Measurements from ENCODE around the gene DOCK3.

DOCK3 gene

DNA sequence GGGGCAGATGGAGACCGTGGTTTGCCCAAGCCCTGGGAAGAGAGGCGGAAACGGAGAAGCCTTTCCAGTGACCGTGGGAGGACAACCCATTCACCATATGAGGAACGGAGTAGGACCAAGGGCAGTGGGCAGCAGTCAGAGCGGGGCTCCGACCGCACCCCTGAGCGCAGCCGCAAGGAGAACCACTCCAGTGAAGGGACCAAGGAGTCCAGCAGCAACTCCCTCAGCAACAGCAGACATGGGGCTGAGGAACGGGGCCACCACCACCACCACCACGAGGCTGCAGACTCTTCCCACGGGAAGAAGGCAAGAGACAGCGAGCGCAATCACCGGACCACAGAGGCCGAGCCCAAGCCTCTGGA, 718.4 kb downstream of the DOCK3 start (continued):
- TF ChIP-seq, protein P1, sequence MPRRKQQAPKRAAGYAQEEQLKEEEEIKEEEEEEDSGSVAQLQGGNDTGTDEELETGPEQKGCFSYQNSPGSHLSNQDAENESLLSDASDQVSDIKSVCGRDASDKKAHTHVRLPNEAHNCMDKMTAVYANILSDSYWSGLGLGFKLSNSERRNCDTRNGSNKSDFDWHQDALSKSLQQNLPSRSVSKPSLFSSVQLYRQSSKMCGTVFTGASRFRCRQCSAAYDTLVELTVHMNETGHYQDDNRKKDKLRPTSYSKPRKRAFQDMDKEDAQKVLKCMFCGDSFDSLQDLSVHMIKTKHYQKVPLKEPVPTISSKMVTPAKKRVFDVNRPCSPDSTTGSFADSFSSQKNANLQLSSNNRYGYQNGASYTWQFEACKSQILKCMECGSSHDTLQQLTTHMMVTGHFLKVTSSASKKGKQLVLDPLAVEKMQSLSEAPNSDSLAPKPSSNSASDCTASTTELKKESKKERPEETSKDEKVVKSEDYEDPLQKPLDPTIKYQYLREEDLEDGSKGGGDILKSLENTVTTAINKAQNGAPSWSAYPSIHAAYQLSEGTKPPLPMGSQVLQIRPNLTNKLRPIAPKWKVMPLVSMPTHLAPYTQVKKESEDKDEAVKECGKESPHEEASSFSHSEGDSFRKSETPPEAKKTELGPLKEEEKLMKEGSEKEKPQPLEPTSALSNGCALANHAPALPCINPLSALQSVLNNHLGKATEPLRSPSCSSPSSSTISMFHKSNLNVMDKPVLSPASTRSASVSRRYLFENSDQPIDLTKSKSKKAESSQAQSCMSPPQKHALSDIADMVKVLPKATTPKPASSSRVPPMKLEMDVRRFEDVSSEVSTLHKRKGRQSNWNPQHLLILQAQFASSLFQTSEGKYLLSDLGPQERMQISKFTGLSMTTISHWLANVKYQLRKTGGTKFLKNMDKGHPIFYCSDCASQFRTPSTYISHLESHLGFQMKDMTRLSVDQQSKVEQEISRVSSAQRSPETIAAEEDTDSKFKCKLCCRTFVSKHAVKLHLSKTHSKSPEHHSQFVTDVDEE (CRISPR knock-in tag; IDR thresholded peaks at IDR 0.05) = no peak

- no peak for ATAC-seq
- TF ChIP-seq CREB5 (CRISPR knock-in tag; IDR thresholded peaks at IDR 0.05; ENCODE audit: low read depth) = no peak
- TF ChIP-seq RARB (CRISPR knock-in tag; IDR thresholded peaks at IDR 0.05) = no peak
- TF ChIP-seq, protein P2, sequence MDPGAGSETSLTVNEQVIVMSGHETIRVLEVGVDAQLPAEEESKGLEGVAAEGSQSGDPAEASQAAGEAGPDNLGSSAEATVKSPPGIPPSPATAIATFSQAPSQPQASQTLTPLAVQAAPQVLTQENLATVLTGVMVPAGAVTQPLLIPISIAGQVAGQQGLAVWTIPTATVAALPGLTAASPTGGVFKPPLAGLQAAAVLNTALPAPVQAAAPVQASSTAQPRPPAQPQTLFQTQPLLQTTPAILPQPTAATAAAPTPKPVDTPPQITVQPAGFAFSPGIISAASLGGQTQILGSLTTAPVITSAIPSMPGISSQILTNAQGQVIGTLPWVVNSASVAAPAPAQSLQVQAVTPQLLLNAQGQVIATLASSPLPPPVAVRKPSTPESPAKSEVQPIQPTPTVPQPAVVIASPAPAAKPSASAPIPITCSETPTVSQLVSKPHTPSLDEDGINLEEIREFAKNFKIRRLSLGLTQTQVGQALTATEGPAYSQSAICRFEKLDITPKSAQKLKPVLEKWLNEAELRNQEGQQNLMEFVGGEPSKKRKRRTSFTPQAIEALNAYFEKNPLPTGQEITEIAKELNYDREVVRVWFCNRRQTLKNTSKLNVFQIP (CRISPR knock-in tag; IDR thresholded peaks at IDR 0.05; ENCODE audit: borderline replicate concordance, low read depth) = no peak
- no peak for TF ChIP-seq SNAI2 (CRISPR knock-in tag; IDR thresholded peaks at IDR 0.05)
- TF ChIP-seq, protein P1 (CRISPR knock-in tag; IDR thresholded peaks at IDR 0.05) = no peak
- TF ChIP-seq OSR1 (CRISPR knock-in tag; IDR thresholded peaks at IDR 0.05) = no peak
- no peak for TF ChIP-seq GLIS3 (CRISPR knock-in tag; IDR thresholded peaks at IDR 0.05)
- no peak for TF ChIP-seq ZFP30 (CRISPR knock-in tag; IDR thresholded peaks at IDR 0.05)
- TF ChIP-seq CSRNP3 (CRISPR knock-in tag; IDR thresholded peaks at IDR 0.05) = no peak
- no peak for TF ChIP-seq TCF4 (CRISPR knock-in tag; IDR thresholded peaks at IDR 0.05; ENCODE audit: borderline replicate concordance)
- no peak for TF ChIP-seq BACH2 (CRISPR knock-in tag; IDR thresholded peaks at IDR 0.05; ENCODE audit: borderline replicate concordance)
- no peak for TF ChIP-seq ZFP3 (CRISPR knock-in tag; IDR thresholded peaks at IDR 0.05)
- no peak for TF ChIP-seq ZNF70 (CRISPR knock-in tag; IDR thresholded peaks at IDR 0.05)
Observed at GRCh38 chr3:51393564-51393963, 718.8 kb downstream of the DOCK3 start.

GRCh38 chr3:51394541-51394940, 719.8 kb downstream of the DOCK3 start:
- ATAC-seq = no peak
- TF ChIP-seq CSRNP3 (CRISPR knock-in tag; IDR thresholded peaks at IDR 0.05) = no peak
- TF ChIP-seq, protein P2 (CRISPR knock-in tag; IDR thresholded peaks at IDR 0.05; ENCODE audit: borderline replicate concordance, low read depth) = no peak
- no peak for TF ChIP-seq GLIS3 (CRISPR knock-in tag; IDR thresholded peaks at IDR 0.05)
- TF ChIP-seq SNAI2 (CRISPR knock-in tag; IDR thresholded peaks at IDR 0.05) = no peak
- TF ChIP-seq ZC3H10 (CRISPR knock-in tag; IDR thresholded peaks at IDR 0.05) = no peak
- TF ChIP-seq CSDC2 (CRISPR knock-in tag; IDR thresholded peaks at IDR 0.05) = no peak
- no peak for TF ChIP-seq RARB (CRISPR knock-in tag; IDR thresholded peaks at IDR 0.05)
- no peak for TF ChIP-seq ZNF565 (CRISPR knock-in tag; conservative IDR thresholded peaks at IDR 0.05; ENCODE audit: low read depth)
- TF ChIP-seq ZFP3 (CRISPR knock-in tag; IDR thresholded peaks at IDR 0.05) = no peak
- no peak for TF ChIP-seq ISL1 (CRISPR knock-in tag; IDR thresholded peaks at IDR 0.05)
- TF ChIP-seq ZFP30 (CRISPR knock-in tag; IDR thresholded peaks at IDR 0.05) = no peak
- TF ChIP-seq TCF4 (CRISPR knock-in tag; IDR thresholded peaks at IDR 0.05; ENCODE audit: borderline replicate concordance) = no peak
- TF ChIP-seq OSR1 (CRISPR knock-in tag; IDR thresholded peaks at IDR 0.05) = no peak
- no peak for TF ChIP-seq CREB5 (CRISPR knock-in tag; IDR thresholded peaks at IDR 0.05; ENCODE audit: low read depth)
- TF ChIP-seq, protein P1 (CRISPR knock-in tag; IDR thresholded peaks at IDR 0.05) = no peak
